Measurements from ENCODE around the gene CNPY3.
"Not testable (repeated sequence)": the region's sequence is repeated elsewhere in the genome, so short reads cannot be mapped to it uniquely, and the experiment has no call there.

The CNPY3 gene

GRCh38 chr6:42928986-42929820, at the start of gene CNPY3:
Gene CNPY3 (plus strand): TSS chr6:42929480. CDS start chr6:42929571, 91 bp downstream.
- Histone ChIP-seq H3K27me3 (no peaks in the 10 kb centered on the region), H3K36me3 (peaks cover 25% of the 10 kb centered on the region), H3K4me2 (peak within 1 kb of the TSS; percentile 84), H4K20me1 (peaks cover 34% of the 10 kb centered on the region), H3K27ac (peak within 1 kb of the TSS; percentile 98), H3K9me3 (no peaks in the 10 kb centered on the region), H3K4me3 (peak within 1 kb of the TSS; percentile 81), H3K4me1 (peaks cover 77% of the 10 kb centered on the region), H3K9ac (peak within 1 kb of the TSS; percentile 88)
- TF ChIP-seq Cebpa-rat (IDR thresholded peaks at IDR 0.05), result no peak

- peak overlapping the region; percentile 98 for H3K27ac ChIP-seq
Observed at GRCh38 chr6:42880240-42880817, 49.0 kb upstream of the CNPY3 start.

GRCh38 chr6:42880871-42881270, 48.4 kb upstream of the CNPY3 start:
- Histone ChIP-seq H3K4me2 (peak overlapping the region; percentile 88), H3K9ac (peak overlapping the region; percentile 99), H3K4me1 (peaks cover 33% of the 10 kb centered on the region), H3K36me3 (peaks cover 49% of the 10 kb centered on the region), H3K27ac (peak overlapping the region; percentile 98), H3K4me3 (peak overlapping the region; percentile 86), H4K20me1 (peaks cover 51% of the 10 kb centered on the region)
- H3K9me3 ChIP-seq, H3K27me3 ChIP-seq: not testable (repeated sequence)

More at GRCh38 chr6:42880240-42880817, 49.0 kb upstream of the CNPY3 start:
- Histone ChIP-seq H3K4me2 (peak overlapping the region; percentile 88), H3K9ac (peak overlapping the region; percentile 99), H3K4me1 (peaks cover 33% of the 10 kb centered on the region), H3K4me3 (peak overlapping the region; percentile 86), H4K20me1 (peaks cover 45% of the 10 kb centered on the region), H3K36me3 (peaks cover 44% of the 10 kb centered on the region)
- H3K27me3 ChIP-seq, H3K9me3 ChIP-seq: not testable (repeated sequence)

DNA sequence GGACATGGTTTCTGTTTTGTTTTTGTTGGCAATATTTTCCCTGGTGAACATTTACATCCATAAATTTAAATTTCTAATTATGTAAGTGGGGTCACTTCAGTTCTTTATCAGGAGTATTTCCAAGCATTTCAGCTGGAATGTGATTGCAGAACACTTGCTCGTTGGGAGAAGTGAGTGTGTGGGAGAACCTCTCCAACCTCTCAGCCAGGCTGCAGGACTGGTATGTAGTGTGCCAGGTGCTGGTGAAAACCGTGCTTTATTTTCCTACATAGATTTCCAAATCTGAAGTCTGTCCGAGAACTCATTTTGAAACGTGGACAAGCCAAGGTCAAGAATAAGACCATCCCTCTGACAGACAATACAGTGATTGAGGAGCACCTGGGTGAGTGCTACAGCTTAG, 43.6 kb upstream of the CNPY3 start:
- Histone ChIP-seq H3K36me3 (peaks cover 72% of the 10 kb centered on the region), H3K27ac (no peak overlapping the region), H3K9me3 (no peaks in the 10 kb centered on the region), H3K27me3 (no peaks in the 10 kb centered on the region), H4K20me1 (peaks cover 64% of the 10 kb centered on the region), H3K9ac (no peak overlapping the region), H3K4me3 (no peak overlapping the region), H3K4me1 (peaks cover 37% of the 10 kb centered on the region), H3K4me2 (no peak overlapping the region)
- TF ChIP-seq Cebpa-rat (IDR thresholded peaks at IDR 0.05), result no peak

DNA sequence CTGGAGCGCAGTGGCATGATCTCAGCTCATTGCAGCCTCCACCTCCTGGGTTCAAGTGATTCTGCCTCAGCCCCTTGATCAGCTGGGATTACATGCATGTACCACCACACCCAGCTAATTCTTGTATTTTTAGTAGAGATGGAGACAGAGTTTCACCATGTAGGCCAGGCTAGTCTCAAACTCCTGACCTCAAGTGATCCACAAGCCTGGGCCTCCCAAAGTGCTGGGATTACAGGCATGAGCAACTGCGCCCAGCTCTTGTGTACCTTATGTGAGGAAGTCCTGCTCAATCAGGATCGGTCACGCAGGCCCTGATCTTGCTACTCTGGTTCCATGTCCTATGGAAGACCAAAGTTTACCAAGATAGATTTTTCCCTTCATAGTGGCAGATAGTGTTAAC, 41.1 kb upstream of the CNPY3 start:
- not testable (repeated sequence) for H3K9ac ChIP-seq, H3K9me3 ChIP-seq, H3K27ac ChIP-seq, H3K27me3 ChIP-seq, H3K4me3 ChIP-seq, H3K4me2 ChIP-seq
- Histone ChIP-seq H3K36me3 (peaks cover 50% of the 10 kb centered on the region), H4K20me1 (peaks cover 40% of the 10 kb centered on the region), H3K4me1 (peaks cover 36% of the 10 kb centered on the region)

- Histone ChIP-seq H3K9ac (peak overlapping the region; percentile 92), H3K36me3 (peaks cover 33% of the 10 kb centered on the region), H3K4me3 (peak overlapping the region; percentile 76), H3K9me3 (no peaks in the 10 kb centered on the region), H3K4me1 (peaks cover 52% of the 10 kb centered on the region), H3K4me2 (peak overlapping the region; percentile 82), H4K20me1 (peaks cover 23% of the 10 kb centered on the region), H3K27me3 (no peaks in the 10 kb centered on the region), H3K27ac (peak overlapping the region; percentile 89; the same call in 1 of the 2 replicates)
- no peak for TF ChIP-seq Cebpa-rat (IDR thresholded peaks at IDR 0.05)
Observed at GRCh38 chr6:42889815-42890214, 39.5 kb upstream of the CNPY3 start.

DNA sequence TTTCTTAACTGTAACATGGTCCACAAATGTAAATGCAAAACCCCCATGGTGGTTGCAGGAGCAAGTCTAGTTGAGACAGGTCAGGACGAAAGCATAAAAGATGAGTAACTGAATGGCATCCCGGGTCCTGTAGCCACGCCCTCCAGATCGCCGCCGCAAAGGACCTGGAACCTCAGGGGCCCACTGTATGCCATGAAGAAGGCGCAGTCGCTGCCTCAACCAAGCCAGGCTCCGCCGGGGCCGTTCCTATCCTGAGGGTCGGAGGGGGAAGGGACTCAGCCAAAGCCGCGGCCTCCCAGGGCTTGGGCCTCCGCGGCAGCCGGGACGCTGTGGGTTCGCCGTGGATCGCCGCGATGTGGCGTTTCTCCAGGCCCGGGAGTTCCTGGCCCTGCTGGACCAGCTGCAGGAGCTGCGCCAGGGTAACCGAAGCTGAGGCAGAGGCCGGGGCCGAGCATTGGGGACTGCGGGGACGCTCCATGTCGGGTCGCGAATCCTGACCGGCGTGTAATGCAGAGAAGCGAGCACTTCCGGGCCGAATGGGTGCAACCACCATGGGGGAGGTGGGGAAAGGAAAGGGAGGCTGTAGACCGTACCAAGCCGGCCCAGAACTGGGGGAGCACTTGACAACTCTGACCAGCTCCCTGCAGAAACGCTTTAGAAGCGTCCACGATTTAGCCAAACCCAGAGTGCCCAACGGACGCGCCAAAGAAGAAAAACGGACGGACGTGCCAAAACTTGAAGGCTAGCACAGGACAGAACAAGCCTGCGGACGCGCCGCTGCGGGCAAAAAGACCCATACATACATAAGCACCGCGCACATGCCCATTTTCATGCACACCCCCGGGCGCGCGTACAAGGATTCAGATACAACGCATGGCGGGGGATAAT, 38.7 kb upstream of the CNPY3 start:
- Histone ChIP-seq H3K4me1 (peaks cover 52% of the 10 kb centered on the region), H4K20me1 (peaks cover 16% of the 10 kb centered on the region), H3K27ac (peak overlapping the region; percentile 89), H3K9me3 (no peaks in the 10 kb centered on the region), H3K4me2 (peak overlapping the region; percentile 82), H3K36me3 (peaks cover 26% of the 10 kb centered on the region), H3K9ac (peak overlapping the region; percentile 92), H3K4me3 (peak overlapping the region; percentile 76), H3K27me3 (no peaks in the 10 kb centered on the region)
- TF ChIP-seq Cebpa-rat (IDR thresholded peaks at IDR 0.05), result no peak

DNA sequence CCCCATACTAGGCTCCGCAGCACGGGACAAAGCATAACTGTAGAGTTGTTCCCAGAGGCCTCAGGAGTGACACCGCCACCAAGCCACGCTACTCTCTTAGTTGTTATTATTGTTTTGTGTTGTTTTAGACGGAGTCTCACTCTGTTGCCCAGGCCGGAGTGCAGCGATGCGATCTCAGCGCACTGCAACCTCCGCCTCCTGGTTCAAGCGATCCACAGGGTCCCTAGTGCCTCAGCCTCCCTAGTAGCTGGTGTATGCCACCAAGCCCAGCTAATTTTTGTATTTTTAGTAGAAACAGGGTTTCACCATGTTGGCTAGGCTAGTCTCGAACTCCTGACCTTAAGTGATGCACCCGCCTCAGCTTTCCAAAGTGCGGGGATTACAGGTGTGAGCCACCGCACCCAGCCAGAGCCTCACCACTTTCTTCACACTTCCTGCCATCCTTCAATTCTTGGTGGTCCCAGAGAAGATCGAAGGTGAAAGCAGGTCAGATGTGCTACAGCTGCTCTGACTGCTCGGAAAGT, 38.0 kb upstream of the CNPY3 start:
- peak overlapping the region; percentile 82 for H3K4me2 ChIP-seq
- TF ChIP-seq Cebpa-rat (IDR thresholded peaks at IDR 0.05), result no peak
- H3K4me3 ChIP-seq, result peak overlapping the region; percentile 76
- peaks cover 19% of the 10 kb centered on the region for H3K36me3 ChIP-seq
- H3K27ac ChIP-seq, result peak overlapping the region; percentile 89
- no peaks in the 10 kb centered on the region for H3K27me3 ChIP-seq
- H3K9me3 ChIP-seq, result no peaks in the 10 kb centered on the region
- H3K4me1 ChIP-seq, result peaks cover 52% of the 10 kb centered on the region
- H4K20me1 ChIP-seq, result peaks cover 10% of the 10 kb centered on the region; the same call in 1 of the 2 replicates
- peak overlapping the region; percentile 92 for H3K9ac ChIP-seq

DNA sequence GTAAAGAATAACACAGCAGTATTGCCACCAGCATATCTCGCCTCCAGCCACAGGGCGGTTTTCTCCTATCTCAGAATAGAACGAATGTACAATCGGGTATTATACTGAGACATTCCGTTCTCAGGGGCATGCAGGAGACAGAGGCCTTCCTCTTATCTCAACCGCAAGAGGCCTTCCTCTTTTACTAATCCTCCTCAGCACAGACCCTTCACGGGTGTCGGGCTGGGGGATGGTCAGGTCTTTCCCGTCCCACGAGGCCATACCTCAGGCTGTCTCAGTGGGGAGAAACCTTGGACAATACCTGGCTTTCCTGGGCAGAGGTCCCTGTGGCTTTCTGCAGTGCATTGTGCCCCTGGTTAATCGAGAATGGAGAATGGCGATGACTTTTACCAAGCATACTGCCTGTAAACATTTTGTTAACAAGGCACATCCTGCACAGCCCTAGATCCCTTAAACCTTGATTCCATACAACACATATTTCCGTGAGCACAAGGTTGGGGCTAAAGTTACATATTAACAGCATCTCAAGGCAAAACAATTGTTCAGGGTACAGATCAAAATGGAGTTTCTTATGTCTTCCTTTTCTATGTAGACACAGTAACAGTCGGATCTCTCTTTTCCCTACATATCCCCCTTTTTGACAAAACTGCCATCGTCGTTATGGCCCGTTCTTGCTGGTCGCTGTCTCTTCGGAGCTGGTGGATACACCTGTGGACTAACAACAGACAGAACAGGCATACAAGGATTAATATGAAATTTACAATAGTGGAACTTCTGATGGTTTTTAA, 35.0 kb upstream of the CNPY3 start:
- H3K4me2 ChIP-seq, result peak overlapping the region; percentile 82

More for the DNA sequence above, 35.0 kb upstream of the CNPY3 start:
- H4K20me1 ChIP-seq, H3K9me3 ChIP-seq, H3K27me3 ChIP-seq, H3K36me3 ChIP-seq: not testable (repeated sequence)
- peak overlapping the region; percentile 36; the same call in 1 of the 2 replicates for H3K4me3 ChIP-seq
- H3K4me1 ChIP-seq, result peaks cover 51% of the 10 kb centered on the region
- H3K27ac ChIP-seq, result peak overlapping the region; percentile 85
- peak overlapping the region; percentile 70 for H3K9ac ChIP-seq

All from BLaER1 (cell line).